G401.6 (cell line): ENCODE data around the gene ITGAV.
A peak's percentile ranks its signal among the peaks of the same experiment; 100 is the strongest.
"Not testable (repeated sequence)": the region's sequence is repeated elsewhere in the genome, so short reads cannot be mapped to it uniquely, and the experiment has no call there.

ENCODE experiments used
- FAIRE-seq: peaks from 2 replicates; lab custom pipeline; 2012; peaks lifted over from hg19 to GRCh38; lab: Jason Lieb, UNC

ITGAV gene

DNA sequence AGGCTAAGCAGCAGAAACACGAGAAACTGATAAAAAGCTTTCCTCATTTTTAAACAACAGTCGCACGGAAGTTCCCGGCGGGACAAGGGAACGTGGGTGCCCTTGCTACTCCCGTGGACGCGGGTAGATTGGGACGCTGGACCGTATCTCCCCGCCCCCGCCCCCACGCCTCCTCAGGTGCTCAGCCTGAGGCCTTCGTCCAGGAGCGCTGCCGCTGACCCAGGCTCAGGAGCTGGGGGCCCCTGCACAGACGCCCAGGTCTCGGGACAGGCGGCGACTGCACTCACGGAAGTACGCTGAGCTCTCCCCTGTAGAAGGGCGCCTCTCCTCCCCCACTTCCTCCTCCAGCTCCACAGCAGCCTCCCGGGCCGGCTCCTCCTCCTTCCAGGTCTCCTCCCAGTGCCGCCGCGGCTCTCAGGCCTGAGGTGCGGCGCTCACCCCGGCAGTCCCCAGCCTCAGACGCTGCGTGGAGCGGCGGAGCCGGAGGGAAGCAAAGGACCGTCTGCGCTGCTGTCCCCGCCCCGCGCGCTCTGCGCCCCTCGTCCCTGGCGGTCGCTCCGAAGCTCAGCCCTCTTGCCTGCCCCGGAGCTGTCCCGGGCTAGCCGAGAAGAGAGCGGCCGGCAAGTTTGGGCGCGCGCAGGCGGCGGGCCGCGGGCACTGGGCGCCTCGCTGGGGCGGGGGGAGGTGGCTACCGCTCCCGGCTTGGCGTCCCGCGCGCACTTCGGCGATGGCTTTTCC is at the start of gene ITGAV:
ITGAV (plus strand) TSS at position 445 of the 738 bp plus-strand sequence; CDS start at position 728, 283 bp downstream.
- peak; percentile 82 for FAIRE-seq

- FAIRE-seq: peak; percentile 96
These were observed 48.9 kb upstream of the ITGAV start for GRCh38 chr2:186540941-186541340.

DNA sequence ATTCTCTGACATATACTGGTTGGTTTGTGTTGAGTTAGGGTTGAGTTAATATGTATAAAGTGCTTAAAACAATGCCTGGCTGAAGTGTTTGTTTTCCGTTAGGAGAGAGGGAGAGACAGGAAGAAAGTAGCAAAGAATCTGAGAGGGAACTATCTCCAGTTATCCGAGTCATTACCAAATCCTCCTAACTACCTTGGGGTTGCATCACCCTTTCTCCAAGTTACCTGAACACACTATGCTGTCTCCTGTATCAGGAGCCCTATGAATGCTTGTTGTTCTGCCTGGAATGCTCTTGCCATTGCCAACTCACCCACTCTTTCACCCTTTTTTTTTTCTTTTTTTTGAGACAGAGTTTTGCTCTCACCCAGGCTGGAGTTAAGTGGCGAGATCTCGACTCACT is 47.9 kb upstream of the ITGAV start:
- no peak for FAIRE-seq

GRCh38 chr2:186543561-186544131 is 46.2 kb upstream of the ITGAV start:
- no peak for FAIRE-seq

DNA sequence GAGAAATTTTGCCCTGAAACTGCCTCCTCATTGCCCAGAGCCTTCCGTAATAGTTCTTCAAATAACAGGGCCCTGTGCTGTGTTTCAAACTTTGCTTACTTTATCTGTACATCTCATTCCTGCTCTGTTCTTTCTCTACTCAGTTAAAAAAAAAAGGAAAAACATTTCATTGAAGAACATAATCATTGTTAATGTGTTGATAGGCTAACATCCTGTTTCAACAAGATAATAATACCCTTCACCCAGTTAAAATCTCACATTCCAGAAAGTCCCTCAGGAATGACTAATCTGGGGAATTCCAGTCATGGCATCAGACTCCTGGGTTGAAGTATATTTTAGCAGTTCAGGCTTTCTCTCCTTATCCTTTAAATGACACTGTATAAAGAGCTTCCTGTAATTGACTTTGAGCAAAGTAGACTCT is 45.6 kb upstream of the ITGAV start:
- peak; percentile 100 for FAIRE-seq

- peak; percentile 8 for FAIRE-seq
These were observed 43.0 kb upstream of the ITGAV start for GRCh38 chr2:186546846-186547245.

- peak; percentile 6 for FAIRE-seq
These were observed 38.4 kb upstream of the ITGAV start for GRCh38 chr2:186551323-186552050.

DNA sequence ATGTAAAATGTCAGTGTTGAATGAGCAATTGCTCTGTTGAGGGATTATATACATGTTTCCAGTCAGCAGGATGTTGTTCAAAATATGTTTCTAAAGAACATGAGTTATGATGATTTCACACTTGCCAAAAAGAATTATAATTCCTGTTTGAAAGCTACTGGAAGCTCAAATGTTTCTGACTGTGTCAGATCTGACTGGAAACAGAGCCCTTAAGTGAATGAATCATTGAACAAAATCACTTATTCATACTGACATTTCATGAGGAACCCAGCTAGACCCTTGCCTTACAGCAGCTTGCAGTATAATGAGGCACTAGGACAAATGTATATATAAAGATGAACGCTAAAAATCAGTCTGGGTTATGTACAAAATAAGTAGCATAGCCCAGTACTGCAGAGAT is 35.4 kb upstream of the ITGAV start:
- FAIRE-seq: no peak

GRCh38 chr2:186554850-186555671 is 34.8 kb upstream of the ITGAV start:
- FAIRE-seq: peak; percentile 85

- no peak for FAIRE-seq
These were observed 31.2 kb upstream of the ITGAV start for GRCh38 chr2:186558512-186559276.

DNA sequence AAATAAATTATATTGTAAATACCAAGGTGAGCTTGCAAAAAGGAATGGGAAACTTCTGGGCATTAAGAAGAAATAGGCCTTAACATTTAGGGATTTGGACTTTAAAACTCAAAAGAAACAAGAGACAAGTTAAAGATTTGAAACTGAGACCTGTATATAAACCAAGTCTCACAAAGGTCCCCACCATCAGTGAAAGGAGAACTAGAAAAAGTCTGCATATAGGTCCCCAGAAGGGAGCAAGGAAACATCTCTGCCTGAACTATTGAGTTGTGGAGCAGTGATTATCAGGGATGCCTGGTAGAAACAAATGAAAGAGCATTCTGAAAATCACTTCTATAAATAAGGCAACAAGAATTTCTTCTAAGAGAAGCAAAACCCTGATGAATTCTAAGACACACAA is 30.5 kb upstream of the ITGAV start:
- FAIRE-seq: no peak

DNA sequence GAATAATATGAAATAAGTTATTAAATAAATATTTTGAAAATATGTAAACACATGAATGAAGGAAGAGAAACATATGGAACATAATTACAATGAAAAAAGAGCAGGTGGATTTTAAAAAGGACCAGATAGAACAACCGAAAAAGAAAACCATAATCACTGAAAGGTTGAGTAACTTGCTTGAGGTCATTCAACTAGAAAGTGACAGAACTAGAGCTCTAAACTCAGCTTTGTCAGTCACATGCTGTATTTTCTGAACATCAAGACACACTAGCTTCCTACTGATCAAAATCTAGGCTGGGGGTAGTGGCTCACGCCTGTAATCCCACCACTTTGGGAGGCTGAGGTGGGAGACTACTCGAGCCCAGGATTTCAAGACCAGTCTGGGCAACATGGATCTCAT is 30.0 kb upstream of the ITGAV start:
- peak; percentile 80 for FAIRE-seq

- no peak for FAIRE-seq
These were observed 29.6 kb upstream of the ITGAV start for GRCh38 chr2:186560254-186560653.

DNA sequence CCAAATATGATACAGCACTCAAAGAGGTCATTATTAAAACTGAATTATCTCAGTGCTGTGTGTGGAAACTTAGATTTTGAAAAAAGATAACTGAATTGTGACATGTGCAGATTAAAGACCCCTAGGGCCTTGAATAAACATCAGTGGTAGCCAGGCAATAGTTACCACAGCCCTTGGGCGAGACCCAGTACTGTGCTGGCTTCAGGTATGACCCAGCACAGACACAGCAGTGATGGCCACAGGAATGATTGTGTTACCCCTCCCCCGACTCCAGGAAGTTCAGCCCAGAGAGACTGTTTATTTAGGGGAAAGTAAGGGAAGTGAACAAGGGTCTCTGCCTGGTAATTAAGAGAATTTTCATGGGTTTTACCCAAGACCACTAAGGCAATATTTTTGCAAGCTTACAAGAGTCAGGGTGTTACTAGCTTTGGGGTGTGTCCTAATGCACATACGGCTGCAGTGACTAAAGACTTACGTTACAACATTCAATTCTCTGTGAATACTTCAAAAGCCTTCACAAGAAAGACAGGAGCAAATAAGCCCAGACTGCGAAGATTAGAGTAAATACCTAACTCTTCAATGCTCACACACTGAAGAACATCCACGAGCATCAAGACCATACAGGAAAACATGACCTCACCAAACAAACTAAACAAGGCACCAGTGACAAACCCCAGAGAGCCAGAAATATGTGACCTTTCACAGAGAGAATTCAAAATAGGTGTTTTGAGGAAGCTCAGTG is 28.2 kb upstream of the ITGAV start:
- no peak for FAIRE-seq

- no peak for FAIRE-seq
These were observed 27.7 kb upstream of the ITGAV start for GRCh38 chr2:186562209-186562578.

- FAIRE-seq: peak; percentile 58
These were observed 21.3 kb upstream of the ITGAV start for GRCh38 chr2:186568600-186568999.

- not testable (repeated sequence) for FAIRE-seq
These were observed 20.7 kb upstream of the ITGAV start for GRCh38 chr2:186569127-186569526.

DNA sequence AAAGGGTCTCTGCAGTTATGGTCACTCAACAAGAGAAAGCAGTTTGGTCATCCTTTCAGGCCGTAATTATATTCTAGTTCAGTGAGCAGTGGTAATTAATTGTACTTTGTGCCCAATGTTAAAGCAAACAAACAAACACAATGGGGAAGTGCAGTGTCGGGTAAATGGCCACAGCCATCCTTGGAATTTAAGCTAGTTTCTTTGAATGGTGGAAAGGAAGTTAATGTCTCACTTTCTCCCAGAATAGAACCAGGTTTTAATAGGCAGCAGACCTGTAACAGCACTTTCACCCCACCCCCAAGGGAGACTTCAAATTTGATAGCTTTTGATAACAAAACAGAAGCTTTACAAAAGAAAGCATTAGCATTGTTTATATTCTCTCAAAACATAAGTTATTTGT is 20.0 kb upstream of the ITGAV start:
- FAIRE-seq: no peak

- peak; percentile 98 for FAIRE-seq
These were observed 19.3 kb upstream of the ITGAV start for GRCh38 chr2:186570604-186571003.

- no peak for FAIRE-seq
These were observed 17.2 kb upstream of the ITGAV start for GRCh38 chr2:186572705-186573104.

DNA sequence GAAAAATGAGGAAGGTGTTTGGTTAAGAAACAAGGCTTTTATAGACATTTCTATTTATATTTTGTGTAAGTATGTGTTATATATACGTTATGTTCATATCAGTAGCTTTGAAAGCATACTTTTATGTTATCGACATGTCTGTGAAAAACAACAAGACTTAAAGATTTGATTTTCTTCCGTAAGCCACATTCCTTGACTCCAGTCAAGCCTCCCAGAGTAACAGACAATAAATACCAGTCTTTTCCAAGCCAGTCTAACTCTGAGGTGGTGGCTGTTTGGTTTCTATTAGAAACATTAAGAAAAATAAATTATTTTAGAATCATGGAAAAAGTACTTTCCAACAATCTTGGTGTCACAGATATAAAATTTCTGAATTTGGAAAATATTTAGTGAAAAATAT is 16.3 kb upstream of the ITGAV start:
- no peak for FAIRE-seq
